Measurements from ENCODE around the gene TRABD.

The TRABD gene

DNA sequence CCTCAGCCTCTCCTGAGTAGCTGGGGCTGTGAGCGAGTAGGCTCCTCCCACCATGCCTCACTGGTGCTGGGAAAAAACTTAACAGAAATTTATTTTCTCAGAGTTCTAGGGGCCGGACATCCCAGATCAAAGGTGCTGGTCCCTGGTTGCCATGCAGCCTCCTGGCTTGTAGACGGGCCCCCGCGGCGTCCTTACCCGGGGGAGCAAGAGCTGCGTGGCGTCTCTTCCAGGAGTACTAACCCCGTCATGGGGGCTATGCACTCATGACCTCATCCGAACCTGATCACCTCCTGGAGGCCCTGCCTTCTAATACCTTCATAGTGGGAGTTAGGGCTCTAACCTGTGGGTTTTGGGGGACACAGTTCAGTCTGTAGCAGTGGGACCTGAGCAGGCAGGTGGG is 2.6 kb downstream of the TRABD start:
- no peak for DNase-seq

DNA sequence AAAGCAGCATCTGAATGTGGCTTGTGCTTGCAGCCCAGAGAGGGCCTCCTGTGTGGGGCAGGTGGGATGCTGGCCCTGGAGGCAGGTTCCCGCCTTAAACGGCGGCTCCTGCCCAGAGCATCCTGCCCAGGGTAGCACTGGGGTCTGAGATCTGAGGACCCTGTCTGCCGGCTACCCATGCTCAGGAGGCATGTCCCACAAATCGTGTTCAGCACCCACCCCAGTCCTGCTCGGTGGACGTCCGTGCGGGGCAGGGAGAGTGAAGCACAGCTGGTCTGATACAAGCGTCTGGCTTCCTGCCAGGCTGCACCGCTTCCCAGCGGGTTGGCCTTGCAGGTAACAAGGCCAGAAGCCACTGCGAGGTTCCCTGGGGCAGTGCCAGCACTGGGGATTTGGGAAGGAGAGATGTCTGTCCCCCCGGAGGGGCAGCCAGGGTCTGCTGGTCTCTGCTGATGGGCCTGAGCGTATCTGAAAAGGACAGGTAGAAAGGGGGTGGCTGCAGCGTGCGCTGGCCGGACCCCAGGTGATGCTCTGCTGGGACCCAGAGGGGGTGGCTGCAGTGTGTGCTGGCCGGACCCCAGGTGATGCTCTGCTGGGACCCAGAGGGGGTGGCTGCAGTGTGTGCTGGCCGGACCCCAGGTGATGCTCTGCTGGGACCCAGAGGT is 3.6 kb downstream of the TRABD start:
- DNase-seq: no peak

DNA sequence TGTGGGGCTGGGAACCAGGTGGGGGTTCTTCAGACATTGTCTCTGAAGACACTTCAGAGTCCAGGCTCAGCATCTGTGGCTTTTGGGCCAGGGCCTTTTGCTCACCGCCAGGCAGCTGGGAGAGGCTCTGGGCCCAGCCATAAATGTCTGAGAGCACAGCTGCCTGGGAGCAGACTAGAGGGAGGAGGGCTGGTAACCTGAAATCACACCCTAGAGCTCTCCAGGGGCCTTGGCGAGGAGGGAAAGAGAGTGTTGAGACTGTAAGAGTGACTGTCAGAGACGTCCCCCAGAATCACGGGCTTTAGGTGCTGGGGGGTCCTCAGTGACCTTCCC is 4.1 kb downstream of the TRABD start:
- DNase-seq: no peak

DNA sequence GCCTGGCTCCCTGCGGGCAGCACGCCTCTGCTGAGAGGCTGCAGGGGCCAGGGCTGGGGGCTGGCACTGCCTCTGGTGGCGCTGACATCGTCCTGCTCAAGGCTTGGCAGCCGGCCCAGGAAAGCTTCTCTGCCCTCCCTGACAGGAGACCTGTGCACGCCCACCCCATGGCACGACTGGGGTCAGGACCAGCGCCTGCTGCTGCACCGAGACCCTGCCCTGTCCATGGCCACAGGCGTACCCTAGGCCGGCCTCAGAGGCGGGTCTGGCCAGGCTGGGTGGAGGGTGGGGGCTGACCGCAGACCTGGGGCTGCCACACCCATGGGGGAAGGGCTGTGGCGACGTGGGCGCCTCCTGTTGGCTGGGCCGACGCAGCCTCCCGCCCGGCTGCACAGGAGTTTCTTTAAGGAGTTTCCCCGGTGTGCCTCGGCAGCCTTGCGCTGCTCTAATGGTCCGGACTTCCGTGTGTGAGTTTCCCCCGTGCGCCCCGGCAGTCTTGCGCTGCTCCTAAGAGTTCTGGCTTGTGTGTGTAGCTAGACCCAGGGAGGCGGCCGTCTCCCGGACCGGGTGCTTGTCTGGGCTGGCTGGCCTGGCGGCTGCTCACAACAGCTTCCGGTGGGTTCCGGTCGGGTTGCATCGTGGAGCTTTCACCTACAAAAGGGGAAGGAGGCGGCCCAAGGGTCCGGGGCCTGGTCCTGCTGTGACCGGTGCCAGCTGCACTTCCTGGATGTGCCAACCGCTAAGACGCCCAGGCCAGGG is 4.6 kb downstream of the TRABD start:
- DNase-seq: no peak

- DNase-seq: no peak
Observed at GRCh38 chr22:50190941-50191741, 5.4 kb downstream of the TRABD start.

- no peak for DNase-seq
Observed at GRCh38 chr22:50192436-50193204, 6.9 kb downstream of the TRABD start.

DNA sequence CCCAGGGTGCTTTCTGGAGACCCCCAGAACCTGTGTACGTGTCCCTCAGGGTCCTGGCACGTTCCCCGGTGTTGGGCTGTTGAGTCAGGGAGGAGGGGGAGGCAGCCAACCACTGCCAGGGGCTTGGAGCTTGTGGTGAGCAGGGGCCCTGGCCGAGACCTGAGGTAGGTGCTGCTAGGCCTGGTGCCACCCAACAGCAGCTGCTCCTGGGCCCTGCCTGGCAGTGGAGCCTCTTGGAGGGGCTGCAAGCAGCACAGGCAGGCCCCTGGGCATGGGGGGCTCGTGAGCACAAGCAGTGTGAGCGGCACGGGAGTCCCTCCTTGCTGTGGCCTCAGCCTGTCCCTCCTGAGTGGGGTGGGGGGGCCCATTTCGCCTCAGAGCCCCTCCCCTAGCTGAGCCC is 7.9 kb downstream of the TRABD start:
- DNase-seq: no peak

- DNase-seq: no peak
Observed at GRCh38 chr22:50194037-50194805, 8.5 kb downstream of the TRABD start.

- no peak for DNase-seq
Observed at GRCh38 chr22:50196256-50196655, 10.5 kb downstream of the TRABD start.

GRCh38 chr22:50197000-50197800 is 11.5 kb downstream of the TRABD start:
- DNase-seq: no peak

- no peak for DNase-seq
Observed at GRCh38 chr22:50197856-50198623, 12.3 kb downstream of the TRABD start.

GRCh38 chr22:50198624-50199017 is 12.9 kb downstream of the TRABD start:
- no peak for DNase-seq

DNA sequence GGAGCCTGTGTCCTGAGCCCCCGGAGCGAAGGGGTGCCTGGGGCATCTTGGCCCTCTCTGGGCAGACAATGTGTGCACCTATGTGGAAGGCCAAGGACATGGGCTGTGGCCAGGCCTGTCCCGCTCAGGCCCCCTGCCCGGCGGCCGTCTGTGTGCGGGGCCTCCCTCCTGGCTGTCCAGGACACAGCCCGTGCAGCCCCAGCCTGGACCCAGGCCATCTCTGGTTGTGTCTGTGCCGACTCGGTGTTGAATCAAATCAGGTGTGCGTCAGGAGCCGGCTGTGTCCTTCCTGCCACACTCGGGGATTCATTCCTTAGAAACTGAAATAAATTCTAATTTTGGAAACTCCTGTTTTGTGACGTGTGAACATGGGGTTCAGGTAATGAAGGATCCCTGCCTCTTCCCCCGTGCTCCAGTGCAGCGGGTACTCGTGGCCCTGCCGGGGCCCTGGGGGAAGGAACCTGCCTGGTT is 13.6 kb downstream of the TRABD start:
- no peak for DNase-seq

DNA sequence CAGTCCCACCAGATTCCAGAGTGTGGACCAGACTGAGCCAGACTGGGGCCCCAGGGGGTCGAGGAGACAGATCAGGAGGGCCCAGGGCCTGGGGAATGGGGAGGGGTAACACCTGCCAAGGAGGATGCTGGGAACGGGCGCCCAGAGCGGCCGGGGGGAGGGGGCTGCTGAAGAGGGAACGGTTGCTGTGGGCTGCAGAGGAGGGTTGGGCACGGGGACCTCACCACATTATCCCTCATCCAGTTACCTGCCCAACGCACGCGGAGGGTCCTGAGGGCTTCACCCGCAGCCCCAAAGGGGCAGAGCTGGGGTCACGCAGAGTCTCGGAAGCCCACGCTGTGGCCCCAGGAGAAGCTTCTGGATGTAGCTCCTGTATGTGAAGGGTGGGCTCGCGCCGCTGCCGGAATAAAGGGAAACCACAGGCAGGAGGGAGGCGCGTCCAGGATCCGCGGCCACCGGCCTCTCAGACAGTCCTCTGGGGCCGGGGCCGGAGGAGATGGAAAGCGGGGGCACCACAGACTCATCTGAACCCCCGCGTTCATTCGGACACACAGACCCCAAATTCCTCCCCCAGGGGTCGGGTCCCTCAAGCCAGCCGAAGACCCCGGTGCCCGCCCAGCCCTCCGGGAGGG is 14.2 kb downstream of the TRABD start:
- no peak for DNase-seq

GRCh38 chr22:50200461-50201190 is 14.9 kb downstream of the TRABD start, which contains the start of gene SELENOO:
Gene SELENOO (plus strand): TSS chr22:50201011. CDS start chr22:50201037, 26 bp downstream.
- no peak for DNase-seq

DNA sequence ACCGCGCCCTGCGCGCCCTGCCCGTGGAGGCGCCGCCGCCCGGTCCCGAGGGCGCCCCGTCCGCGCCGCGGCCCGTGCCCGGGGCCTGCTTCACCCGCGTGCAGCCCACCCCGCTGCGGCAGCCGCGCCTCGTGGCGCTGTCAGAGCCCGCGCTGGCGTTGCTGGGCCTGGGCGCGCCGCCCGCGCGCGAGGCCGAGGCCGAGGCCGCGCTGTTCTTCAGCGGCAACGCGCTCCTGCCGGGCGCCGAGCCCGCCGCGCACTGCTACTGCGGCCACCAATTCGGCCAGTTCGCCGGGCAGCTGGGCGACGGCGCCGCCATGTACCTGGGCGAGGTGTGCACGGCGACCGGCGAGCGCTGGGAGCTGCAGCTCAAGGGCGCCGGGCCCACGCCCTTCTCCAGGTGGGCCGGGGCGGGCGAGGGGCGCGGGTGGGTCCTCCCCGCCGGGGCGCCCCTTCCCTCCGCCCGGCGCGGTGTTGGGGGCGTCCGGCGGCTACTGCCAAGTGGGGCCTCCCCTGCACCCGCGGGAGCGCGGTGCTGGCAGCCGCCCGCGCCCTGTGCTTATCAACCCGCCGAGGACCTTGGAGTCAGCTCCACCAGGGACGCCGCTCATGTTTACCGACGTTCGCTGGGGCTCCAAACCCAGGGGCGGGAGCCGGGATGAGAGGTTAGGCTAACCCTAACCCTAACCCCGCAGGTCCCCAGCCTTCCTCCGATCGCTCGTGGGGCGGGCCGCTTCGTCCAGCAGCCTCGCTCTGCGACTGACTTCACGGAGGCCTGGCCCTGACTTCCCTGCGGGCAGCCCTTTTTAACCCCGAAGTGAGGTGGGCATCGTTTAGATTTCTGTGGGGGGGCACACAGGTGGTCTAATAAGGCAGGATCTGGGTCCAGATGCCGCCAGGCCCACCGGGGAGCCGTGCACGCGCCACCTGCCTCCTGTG is 15.7 kb downstream of the TRABD start:
- no peak for DNase-seq

DNA sequence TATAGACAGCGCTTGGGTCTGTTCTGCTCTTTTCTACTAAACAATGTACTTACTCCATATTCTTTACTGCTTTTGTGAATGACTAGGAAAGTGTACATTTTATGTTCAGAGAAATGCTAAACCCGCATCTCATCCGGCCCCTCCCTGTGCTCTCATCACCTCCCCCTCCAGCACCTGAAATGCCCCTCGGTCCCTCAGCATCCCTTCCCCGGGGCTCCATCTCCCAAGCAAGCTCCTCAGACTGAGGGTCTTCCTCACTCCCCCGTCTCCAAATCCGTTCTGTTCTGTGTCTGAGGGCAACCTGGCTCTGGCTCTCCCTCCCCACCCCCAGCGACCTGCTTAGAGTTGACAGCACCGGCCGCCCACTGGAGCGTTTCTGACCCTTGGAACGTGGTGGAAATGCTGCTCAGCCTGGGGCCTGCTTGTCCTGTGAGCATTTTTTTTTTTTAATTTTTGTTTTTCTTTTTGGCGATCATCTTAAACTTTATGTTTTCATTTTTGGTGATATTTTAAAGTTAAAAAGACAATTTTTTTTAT is 16.5 kb downstream of the TRABD start:
- DNase-seq: no peak

DNA sequence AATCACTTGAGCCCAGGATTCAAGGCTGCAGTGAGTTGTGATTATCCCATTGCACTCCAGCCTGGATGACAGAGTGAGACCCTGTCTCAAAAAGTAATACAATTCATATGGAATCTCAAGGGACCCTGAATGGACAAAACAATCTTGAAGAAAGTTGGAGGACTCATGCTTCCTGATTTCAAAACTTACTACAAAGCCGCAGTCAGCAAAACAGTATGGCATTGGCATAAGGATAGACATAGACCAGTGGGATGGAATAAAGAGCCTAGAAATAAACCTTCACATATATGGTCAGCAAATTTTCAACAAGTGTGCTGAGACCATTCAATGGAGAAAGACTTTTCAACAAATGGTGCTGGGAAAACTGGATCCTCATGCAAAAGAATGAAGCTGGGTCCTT is 17.6 kb downstream of the TRABD start:
- no peak for DNase-seq
